ENCODE measurements around the gene MTHFD1L. TPM values are rescaled to one million over a fixed set of nuclear protein-coding genes. Genes with fewer than 3 reads are reported as not detected.

MTHFD1L gene
- total and polyA plus RNA-seq, 9 of the 15 experiments (the other 6 are each of a cell fraction or from before 2014, with no cell fraction given): 20.9 to 128 (median 61.0) TPM

DNA sequence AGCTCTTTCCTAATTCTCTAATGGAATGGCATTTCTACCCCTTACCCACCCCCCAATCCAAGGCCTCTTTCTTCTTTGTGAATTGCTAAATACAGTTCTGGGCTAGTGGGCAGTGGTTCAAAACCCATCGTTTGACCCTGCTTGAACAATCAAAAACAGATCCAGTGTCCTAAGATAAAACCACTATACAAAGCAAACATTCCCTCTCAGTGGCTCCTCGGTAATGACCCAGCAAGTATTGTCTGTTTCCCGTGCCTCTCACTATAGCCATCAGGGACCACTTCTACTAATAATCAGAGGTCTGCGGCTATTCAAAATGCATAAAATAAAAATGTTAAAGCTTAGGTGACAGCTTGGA lies 230.7 kb downstream of the MTHFD1L start (continued):
- TF ChIP-seq, protein P1, sequence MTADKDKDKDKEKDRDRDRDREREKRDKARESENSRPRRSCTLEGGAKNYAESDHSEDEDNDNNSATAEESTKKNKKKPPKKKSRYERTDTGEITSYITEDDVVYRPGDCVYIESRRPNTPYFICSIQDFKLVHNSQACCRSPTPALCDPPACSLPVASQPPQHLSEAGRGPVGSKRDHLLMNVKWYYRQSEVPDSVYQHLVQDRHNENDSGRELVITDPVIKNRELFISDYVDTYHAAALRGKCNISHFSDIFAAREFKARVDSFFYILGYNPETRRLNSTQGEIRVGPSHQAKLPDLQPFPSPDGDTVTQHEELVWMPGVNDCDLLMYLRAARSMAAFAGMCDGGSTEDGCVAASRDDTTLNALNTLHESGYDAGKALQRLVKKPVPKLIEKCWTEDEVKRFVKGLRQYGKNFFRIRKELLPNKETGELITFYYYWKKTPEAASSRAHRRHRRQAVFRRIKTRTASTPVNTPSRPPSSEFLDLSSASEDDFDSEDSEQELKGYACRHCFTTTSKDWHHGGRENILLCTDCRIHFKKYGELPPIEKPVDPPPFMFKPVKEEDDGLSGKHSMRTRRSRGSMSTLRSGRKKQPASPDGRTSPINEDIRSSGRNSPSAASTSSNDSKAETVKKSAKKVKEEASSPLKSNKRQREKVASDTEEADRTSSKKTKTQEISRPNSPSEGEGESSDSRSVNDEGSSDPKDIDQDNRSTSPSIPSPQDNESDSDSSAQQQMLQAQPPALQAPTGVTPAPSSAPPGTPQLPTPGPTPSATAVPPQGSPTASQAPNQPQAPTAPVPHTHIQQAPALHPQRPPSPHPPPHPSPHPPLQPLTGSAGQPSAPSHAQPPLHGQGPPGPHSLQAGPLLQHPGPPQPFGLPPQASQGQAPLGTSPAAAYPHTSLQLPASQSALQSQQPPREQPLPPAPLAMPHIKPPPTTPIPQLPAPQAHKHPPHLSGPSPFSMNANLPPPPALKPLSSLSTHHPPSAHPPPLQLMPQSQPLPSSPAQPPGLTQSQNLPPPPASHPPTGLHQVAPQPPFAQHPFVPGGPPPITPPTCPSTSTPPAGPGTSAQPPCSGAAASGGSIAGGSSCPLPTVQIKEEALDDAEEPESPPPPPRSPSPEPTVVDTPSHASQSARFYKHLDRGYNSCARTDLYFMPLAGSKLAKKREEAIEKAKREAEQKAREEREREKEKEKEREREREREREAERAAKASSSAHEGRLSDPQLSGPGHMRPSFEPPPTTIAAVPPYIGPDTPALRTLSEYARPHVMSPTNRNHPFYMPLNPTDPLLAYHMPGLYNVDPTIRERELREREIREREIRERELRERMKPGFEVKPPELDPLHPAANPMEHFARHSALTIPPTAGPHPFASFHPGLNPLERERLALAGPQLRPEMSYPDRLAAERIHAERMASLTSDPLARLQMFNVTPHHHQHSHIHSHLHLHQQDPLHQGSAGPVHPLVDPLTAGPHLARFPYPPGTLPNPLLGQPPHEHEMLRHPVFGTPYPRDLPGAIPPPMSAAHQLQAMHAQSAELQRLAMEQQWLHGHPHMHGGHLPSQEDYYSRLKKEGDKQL (CRISPR knock-in tag; IDR thresholded peaks at IDR 0.05; ENCODE audit: borderline replicate concordance): no peak
- TF ChIP-seq, protein P2, sequence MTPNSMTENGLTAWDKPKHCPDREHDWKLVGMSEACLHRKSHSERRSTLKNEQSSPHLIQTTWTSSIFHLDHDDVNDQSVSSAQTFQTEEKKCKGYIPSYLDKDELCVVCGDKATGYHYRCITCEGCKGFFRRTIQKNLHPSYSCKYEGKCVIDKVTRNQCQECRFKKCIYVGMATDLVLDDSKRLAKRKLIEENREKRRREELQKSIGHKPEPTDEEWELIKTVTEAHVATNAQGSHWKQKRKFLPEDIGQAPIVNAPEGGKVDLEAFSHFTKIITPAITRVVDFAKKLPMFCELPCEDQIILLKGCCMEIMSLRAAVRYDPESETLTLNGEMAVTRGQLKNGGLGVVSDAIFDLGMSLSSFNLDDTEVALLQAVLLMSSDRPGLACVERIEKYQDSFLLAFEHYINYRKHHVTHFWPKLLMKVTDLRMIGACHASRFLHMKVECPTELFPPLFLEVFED (CRISPR knock-in tag; conservative IDR thresholded peaks at IDR 0.05): no peak
- TF ChIP-seq HNRNPUL1 (IDR thresholded peaks at IDR 0.05; ENCODE audit: low read length) (no peak), HMGN3 (IDR thresholded peaks at IDR 0.05; ENCODE audit: borderline replicate concordance, extremely low read depth, insufficient read length, low read depth, low read length) (no peak), BDP1 (IDR thresholded peaks at IDR 0.05; ENCODE audit: insufficient read depth, insufficient read length) (no peak), NR2C2 (CRISPR knock-in tag; IDR thresholded peaks at IDR 0.05) (no peak), NR2C2 (tag; IDR thresholded peaks at IDR 0.05) (no peak), FOXJ3 (CRISPR knock-in tag; IDR thresholded peaks at IDR 0.05) (no peak), TCF7L2 (IDR thresholded peaks at IDR 0.05; ENCODE audit: low read depth, low read length) (no peak)
- TF ChIP-seq, protein P3, sequence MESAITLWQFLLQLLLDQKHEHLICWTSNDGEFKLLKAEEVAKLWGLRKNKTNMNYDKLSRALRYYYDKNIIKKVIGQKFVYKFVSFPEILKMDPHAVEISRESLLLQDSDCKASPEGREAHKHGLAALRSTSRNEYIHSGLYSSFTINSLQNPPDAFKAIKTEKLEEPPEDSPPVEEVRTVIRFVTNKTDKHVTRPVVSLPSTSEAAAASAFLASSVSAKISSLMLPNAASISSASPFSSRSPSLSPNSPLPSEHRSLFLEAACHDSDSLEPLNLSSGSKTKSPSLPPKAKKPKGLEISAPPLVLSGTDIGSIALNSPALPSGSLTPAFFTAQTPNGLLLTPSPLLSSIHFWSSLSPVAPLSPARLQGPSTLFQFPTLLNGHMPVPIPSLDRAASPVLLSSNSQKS (CRISPR knock-in tag; IDR thresholded peaks at IDR 0.05): no peak
- TF ChIP-seq, protein P4, sequence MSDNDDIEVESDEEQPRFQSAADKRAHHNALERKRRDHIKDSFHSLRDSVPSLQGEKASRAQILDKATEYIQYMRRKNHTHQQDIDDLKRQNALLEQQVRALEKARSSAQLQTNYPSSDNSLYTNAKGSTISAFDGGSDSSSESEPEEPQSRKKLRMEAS (CRISPR knock-in tag; IDR thresholded peaks at IDR 0.05): no peak
- TF ChIP-seq, protein P5, sequence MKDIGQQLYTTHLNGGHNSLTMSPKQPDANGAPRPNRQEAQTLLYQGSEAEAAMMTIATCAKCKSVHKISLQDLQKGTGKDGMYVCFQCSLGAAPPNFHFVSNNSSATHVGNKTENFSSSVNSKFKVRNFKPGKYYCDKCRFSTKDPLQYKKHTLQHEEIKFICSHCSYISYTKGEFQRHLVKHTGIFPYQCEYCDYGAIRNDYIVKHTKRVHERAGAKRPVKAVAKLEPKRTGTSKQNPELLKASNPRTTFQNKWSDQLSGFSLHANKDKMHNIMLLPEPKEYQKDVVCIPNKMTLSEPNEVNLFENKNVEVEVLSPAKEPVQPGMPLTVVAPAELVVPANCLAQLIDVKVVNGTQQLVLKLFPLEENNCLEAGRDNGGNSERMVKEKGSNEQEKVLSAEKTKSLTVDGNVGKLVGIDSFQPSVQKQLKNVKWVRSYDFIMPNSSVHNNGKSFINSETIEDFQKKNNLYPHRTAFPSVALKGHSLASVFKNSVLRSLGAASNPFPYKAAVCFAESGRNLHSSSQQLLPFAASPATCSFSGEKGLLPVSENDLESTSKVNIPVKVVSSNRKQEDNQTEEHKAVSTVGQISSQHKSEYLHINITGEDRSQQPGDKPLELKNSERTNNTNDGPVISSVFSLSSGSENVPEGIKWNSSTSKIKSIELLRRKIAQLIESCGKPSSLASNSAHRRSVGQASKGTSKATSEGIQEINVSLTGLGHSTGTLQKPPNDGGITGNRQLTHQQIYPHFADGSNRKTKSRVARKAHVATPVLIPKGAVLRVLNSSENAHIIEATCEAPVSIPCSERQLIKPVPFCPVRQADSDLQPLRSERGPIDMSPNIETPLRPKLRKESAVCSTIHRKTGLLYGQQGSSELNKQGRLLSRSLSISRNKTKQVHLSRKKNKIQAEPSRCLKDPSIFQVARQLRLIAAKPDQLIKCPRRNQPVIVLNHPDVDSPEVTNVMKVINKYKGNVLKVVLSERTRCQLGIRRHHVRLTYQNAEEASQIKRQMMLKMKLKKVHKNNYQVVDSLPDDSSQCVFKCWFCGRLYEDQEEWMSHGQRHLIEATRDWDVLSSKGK (CRISPR knock-in tag; IDR thresholded peaks at IDR 0.05): no peak

All from K562 (cell line).